GM12872 (cell line): Measurements from ENCODE around the gene AKR7A2.

Experiments used
- TF ChIP-seq, protein P1 (sequence below): IDR thresholded peaks from 3 replicates; pipeline ENCODE4 v1.5.1; 2011; ENCODE audit warnings: low read depth, mild to moderate bottlenecking, low read length, moderate library complexity; ENCODE audit not compliant: insufficient read depth

AKR7A2 gene

DNA sequence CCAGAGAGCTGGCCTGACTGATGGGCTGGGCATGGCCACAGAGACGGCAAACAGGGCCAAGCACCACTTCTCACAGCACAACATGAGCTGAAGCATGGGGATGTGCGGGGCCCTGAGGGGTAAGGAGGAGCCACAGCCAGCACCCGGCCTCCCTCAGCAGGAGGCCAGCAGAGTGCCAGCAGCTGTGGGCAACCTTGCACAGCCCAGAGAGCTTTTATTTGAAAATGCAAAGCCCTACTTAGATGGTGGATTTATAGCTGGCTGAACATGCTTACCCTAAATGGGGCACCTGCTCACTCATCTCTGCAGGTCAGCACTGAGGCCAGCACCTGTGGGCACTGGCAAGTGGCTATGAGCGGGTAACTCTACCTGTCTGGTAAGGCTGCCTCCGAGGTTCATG is 44.3 kb upstream of the AKR7A2 start:
- TF ChIP-seq, protein P1, sequence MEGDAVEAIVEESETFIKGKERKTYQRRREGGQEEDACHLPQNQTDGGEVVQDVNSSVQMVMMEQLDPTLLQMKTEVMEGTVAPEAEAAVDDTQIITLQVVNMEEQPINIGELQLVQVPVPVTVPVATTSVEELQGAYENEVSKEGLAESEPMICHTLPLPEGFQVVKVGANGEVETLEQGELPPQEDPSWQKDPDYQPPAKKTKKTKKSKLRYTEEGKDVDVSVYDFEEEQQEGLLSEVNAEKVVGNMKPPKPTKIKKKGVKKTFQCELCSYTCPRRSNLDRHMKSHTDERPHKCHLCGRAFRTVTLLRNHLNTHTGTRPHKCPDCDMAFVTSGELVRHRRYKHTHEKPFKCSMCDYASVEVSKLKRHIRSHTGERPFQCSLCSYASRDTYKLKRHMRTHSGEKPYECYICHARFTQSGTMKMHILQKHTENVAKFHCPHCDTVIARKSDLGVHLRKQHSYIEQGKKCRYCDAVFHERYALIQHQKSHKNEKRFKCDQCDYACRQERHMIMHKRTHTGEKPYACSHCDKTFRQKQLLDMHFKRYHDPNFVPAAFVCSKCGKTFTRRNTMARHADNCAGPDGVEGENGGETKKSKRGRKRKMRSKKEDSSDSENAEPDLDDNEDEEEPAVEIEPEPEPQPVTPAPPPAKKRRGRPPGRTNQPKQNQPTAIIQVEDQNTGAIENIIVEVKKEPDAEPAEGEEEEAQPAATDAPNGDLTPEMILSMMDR = no peak

- TF ChIP-seq, protein P1 = no peak
Measured at GRCh38 chr1:19354531-19354981, 42.6 kb upstream of the AKR7A2 start.

DNA sequence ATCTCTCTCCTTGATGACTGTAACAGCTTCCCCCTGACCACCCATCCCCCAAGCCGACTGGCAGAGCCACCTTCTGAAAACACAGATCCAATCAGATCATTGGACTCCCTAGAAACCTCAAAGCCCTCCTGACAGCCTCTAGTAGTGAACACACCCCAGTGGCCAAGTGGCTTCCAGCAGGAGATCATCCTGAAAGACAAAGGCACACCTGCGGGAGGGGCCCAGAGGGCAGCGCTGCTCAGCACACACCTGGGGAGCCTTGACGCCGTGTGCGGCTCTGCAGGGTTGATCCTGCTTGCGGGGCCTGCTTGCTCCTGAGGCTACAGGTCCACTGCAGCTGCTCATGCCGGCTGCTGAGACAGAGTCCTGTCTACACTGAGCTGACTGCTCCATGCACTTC is 41.7 kb upstream of the AKR7A2 start:
- TF ChIP-seq, protein P1 = no peak

GRCh38 chr1:19352839-19353238 is 40.9 kb upstream of the AKR7A2 start:
- TF ChIP-seq, protein P1 = no peak

DNA sequence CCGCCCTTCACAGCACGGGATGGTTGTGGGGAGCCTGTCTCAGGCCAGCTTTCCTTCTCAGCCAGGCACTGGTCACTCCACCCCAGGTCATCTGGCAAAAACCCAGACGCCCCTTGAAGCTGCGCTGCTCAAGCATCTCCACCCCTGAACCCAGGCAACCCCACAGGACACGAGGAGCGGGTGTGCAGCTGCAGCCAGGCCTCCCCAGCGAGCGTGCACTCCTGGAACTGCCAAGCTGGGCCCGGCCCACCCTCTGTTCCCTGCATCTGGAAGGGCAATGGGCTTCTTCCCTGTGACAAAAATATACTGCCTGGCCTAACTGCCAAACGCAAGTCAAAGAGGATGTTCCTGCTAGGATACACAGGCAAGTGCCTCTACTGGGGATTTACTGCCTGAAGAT is 39.9 kb upstream of the AKR7A2 start:
- TF ChIP-seq, protein P1 = no peak

- TF ChIP-seq, protein P1 = no peak
Measured at GRCh38 chr1:19350566-19350965, 38.6 kb upstream of the AKR7A2 start.

DNA sequence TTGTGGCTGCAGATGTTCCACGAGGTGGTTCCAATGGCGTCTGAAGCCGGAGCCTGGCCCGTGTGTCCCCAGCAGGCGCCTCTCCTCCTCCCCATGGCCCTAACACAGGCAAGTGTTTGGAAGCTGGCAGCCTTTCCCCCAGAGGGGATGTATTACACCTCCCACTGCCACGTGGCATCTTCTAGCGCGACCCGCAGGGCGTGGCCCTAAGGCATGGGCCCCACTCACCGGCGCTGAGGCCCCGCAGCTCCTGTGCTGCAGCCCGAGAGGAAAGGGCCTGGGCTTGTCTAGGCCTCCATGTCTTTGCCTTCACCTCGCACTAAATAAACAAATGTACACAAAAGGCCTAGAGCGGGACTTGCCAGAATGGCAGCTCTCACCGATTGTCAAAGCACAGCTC is 38.1 kb upstream of the AKR7A2 start:
- TF ChIP-seq, protein P1 = no peak
